Daoy (cell line): ENCODE measurements around the gene CEBPG. TPM values are rescaled to one million over a fixed set of nuclear protein-coding genes. Genes with fewer than 3 reads are reported as not detected.

ENCODE experiments used
- DNase-seq: peaks from one replicate; pipeline ENCODE4 v3.0.0-alpha.2; 2015; ENCODE audit warnings: low read depth
- total RNA-seq: library from RNA; depleted of rRNA; stranded (reverse); fragments of >200 nt; shearing (Covaris generic); gene quantifications from 2 replicates; pipeline ENCODE4 v1.2.3, GENCODE V29; 2014; rRNA removed

CEBPG gene
- 35.4 and 40.0 TPM in 2 replicates for total RNA-seq

GRCh38 chr19:33373453-33374235 lies at the start of gene CEBPG:
Gene CEBPG (plus strand): TSS chr19:33373709. CDS start chr19:33379240, 5,531 bp downstream.
- peak; percentile 95 for DNase-seq

- no peak for DNase-seq
Observed at GRCh38 chr19:33324628-33325027, 48.9 kb upstream of the CEBPG start.

- DNase-seq: no peak
Observed at GRCh38 chr19:33325920-33326319, 47.6 kb upstream of the CEBPG start.

- DNase-seq: no peak
Observed at GRCh38 chr19:33329060-33329459, 44.4 kb upstream of the CEBPG start.

GRCh38 chr19:33329736-33330135 lies 43.8 kb upstream of the CEBPG start:
- no peak for DNase-seq

- no peak for DNase-seq
Observed at GRCh38 chr19:33332248-33332647, 41.3 kb upstream of the CEBPG start.

- DNase-seq: no peak
Observed at GRCh38 chr19:33333151-33333550, 40.4 kb upstream of the CEBPG start.

GRCh38 chr19:33333642-33334041 lies 39.9 kb upstream of the CEBPG start:
- no peak for DNase-seq

DNA sequence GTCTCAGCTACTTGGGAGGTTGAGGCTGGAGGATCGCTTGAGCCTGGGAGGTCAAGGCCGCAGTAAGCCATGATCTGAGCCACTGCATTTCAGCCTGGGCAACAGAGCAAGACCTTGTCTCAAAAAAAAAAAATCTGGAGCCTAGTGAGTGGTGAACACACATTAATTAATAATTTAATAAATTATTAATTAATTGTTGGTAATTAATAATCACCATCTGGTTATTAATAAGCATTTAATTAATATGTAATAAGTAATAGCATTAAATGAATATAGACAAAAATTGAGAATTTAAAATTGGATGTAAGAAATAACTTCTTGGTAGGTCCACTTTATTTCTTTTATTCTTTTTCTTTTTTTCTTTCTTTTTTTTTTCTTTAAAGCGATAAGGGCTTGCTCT lies 39.2 kb upstream of the CEBPG start:
- DNase-seq: no peak

DNA sequence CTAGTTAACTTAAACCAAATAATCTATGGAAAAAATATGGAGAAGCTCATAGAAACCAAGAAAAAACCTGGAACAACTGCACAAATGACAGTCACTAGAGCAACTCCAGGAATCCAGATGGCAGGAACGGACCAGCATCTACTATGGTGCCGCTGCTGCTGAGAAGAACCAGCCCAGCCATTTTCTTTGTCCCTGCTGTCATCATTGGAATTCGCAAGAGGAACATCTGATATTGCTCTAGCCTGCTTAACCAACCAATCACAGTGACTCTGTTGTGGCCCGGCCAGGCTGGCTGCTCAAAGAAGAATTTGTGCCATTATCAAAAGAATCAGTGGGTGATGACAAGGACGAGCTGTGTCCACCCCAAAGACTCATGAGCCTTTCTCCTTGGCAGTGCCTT lies 38.1 kb upstream of the CEBPG start:
- no peak for DNase-seq

- DNase-seq: peak; percentile 63
Observed at GRCh38 chr19:33339016-33339984, 34.2 kb upstream of the CEBPG start.

DNA sequence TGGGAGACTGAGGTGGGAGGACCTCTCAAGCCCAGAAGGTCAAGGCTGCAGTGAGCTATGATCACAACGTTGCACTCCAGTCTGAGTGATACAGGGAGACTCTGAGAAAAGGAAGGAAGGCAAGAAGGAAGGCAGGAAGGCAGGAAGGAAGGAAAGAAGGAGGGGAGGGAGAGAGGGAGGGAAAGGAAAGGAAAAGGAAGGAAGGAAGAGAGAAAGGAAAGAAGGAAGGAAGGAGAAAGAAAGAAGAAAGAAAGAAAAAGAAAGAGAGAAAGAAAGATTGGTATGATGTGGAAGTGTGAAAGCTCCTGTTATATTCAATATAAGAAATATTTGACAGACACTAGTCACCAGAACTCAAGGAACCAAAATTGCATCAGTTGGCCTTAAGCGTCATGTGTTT lies 32.5 kb upstream of the CEBPG start:
- no peak for DNase-seq

DNA sequence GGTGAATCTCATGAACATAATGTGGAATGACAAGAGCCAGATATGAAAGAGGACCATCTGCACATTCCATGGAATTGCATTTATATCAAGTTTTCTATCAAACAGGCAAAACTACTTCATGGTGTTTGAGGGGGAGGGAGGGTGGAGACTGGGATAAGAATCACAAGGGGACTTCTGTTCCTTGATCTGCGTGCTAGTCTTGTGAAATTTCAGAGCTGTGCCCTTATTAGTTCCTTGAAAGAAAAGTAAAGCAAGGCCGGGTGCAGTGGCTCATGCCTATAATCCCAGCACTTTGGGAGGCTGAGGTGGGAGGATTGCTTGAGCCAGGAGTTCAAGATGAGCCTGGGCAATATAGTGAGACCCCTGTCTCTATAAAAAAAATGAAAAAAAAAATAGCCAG lies 30.2 kb upstream of the CEBPG start:
- DNase-seq: no peak

- DNase-seq: peak; percentile 10
Observed at GRCh38 chr19:33343859-33344572, 29.5 kb upstream of the CEBPG start.

GRCh38 chr19:33344573-33344925 lies 29.0 kb upstream of the CEBPG start:
- no peak for DNase-seq

DNA sequence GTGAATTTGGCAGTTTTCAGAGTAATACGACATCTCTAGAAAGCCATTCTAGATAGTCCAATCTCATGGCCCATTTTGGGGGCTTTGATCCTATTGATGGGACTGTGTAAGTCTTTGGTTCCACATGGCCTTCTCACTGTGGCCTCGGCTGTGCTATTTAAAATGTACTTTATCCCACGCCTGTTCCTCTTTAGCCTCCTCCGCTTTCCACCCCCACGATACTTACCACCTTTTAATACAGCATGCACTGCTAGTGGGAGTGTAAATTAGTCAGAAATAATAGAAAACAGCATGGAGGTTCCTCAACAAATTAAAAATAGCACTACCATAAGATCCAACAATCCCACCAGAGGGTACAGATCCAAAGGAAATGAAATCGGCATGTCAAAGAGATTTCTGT lies 28.3 kb upstream of the CEBPG start:
- DNase-seq: no peak

- DNase-seq: no peak
Observed at GRCh38 chr19:33346665-33347064, 26.8 kb upstream of the CEBPG start.

DNA sequence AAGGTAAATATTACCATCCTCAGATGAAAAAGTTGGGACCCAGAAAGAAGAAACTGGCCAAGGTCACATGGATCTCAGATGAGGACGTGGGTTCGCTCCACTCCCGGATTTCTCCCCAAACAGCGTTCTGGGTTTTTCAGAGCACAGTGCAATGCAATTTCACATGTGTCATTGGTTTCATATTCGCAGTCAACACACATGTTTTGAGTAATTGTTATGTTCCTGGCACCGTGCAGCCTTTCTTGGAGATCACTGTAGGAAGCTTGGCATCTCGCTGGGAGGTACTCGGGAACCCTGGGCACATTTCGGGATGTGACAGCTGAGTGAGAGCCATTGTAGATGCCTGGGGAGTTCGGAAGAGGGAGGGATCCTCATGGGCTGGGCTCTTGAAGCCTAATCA lies 26.2 kb upstream of the CEBPG start:
- no peak for DNase-seq

GRCh38 chr19:33348301-33349010 lies 25.1 kb upstream of the CEBPG start:
- DNase-seq: peak; percentile 14

GRCh38 chr19:33349319-33350289 lies 23.9 kb upstream of the CEBPG start:
- no peak for DNase-seq
